Smooth muscle cell (in vitro differentiated cells): ENCODE results near the gene VSTM4. TPM values are rescaled to one million over a fixed set of nuclear protein-coding genes. Genes with fewer than 3 reads are reported as not detected.

Experiments
- DNase-seq: peaks from one replicate; lab custom pipeline; 2025; ENCODE audit not compliant: unreplicated experiment; lab: John Stamatoyannopoulos, UW
- H2AFZ ChIP-seq: fragments of 200-600 bp; sonication (generic); 2 replicates; pipeline ENCODE4 v1.6.0; 2016; ENCODE audit warnings: antibody characterized with exemption, low read depth, mild to moderate bottlenecking
- H3F3A ChIP-seq: fragments of 200-600 bp; sonication (generic); 2 replicates; pipeline ENCODE4 v1.6.0; 2017; ENCODE audit warnings: antibody characterized with exemption, low read depth
- H3K27ac ChIP-seq: fragments of 200-600 bp; sonication (generic); 2 replicates; pipeline ENCODE4 v1.5.1; 2016; ENCODE audit warnings: low read depth, mild to moderate bottlenecking
- H3K27me3 ChIP-seq: fragments of 200-600 bp; sonication (generic); 2 replicates; pipeline ENCODE4 v1.6.1; 2016; ENCODE audit warnings: low read depth, mild to moderate bottlenecking
- H3K36me3 ChIP-seq: fragments of 200-600 bp; sonication (generic); 2 replicates; pipeline ENCODE4 v1.5.1; 2016; ENCODE audit warnings: low read depth
- H3K4me1 ChIP-seq: fragments of 200-600 bp; sonication (generic); 2 replicates; pipeline ENCODE4 v1.5.1; 2016; ENCODE audit warnings: low read depth
- H3K4me2 ChIP-seq: fragments of 200-600 bp; sonication (generic); 2 replicates; pipeline ENCODE4 v1.6.0; 2016; ENCODE audit warnings: mild to moderate bottlenecking
- H3K4me3 ChIP-seq: fragments of 200-600 bp; sonication (generic); 2 replicates; pipeline ENCODE4 v1.5.1; 2016; ENCODE audit warnings: mild to moderate bottlenecking
- H3K79me2 ChIP-seq: fragments of 200-600 bp; sonication (generic); 2 replicates; pipeline ENCODE4 v1.6.0; 2016; ENCODE audit warnings: low read depth, mild to moderate bottlenecking
- H3K9ac ChIP-seq: fragments of 200-600 bp; sonication (generic); 2 replicates; pipeline ENCODE4 v1.6.0; 2016; ENCODE audit warnings: low read depth
- H3K9me3 ChIP-seq: fragments of 200-600 bp; sonication (generic); replicated peaks from 2 replicates; pipeline ENCODE4 v1.5.1; 2016; ENCODE audit warnings: low read depth
- H4K20me1 ChIP-seq: fragments of 200-600 bp; sonication (generic); 2 replicates; pipeline ENCODE4 v1.6.0; 2016; ENCODE audit warnings: low read depth
- CTCF ChIP-seq: fragments of 200-600 bp; sonication (generic); IDR thresholded peaks from 2 replicates; pipeline ENCODE4 v1.5.1; 2017; ENCODE audit warnings: borderline replicate concordance, mild to moderate bottlenecking, antibody characterized with exemption; ENCODE audit not compliant: insufficient read depth, poor library complexity, severe bottlenecking
- WGBS: methylation state at CpG from one replicate; pipeline ENCODE4 v1.1.7; 2016; ENCODE audit warnings: low lambda C conversion rate; 5-methylcytosine and 5-hydroxymethylcytosine counted together
- polyA plus RNA-seq: library from polyadenylated mRNA; unstranded; fragments of >200 nt; fragmentation: Nextera tagmentation; extraction: Ambion mirVana; gene quantifications from 2 replicates; pipeline ENCODE4 v1.2.1, GENCODE V29; 2016
- total RNA-seq: library from RNA; depleted of rRNA; stranded (reverse); fragments of >200 nt; gene quantifications from 2 replicates; pipeline ENCODE4 v1.2.3, GENCODE V29; 2014

Gene VSTM4
- total and polyA plus RNA-seq, 2 experiments from 2014 or later, result 5.1 to 7.7 TPM

GRCh38 chr10:49049660-49050059 lies 65.7 kb downstream of the VSTM4 start:
- Histone ChIP-seq H3K27me3 (no peaks in the 10 kb centered on the region), H3K27ac (no peak overlapping the region), H3K4me1 (no peaks in the 10 kb centered on the region), H3K4me3 (no peak overlapping the region), H3F3A (no peaks in the 10 kb centered on the region), H3K36me3 (no peaks in the 10 kb centered on the region), H3K79me2 (no peaks in the 10 kb centered on the region), H3K4me2 (no peak overlapping the region), H3K9me3 (no peaks in the 10 kb centered on the region), H2AFZ (no peak overlapping the region), H4K20me1 (no peaks in the 10 kb centered on the region), H3K9ac (no peak overlapping the region)
- TF ChIP-seq CTCF, result no peak
- WGBS, result 86% methylated on average over 4 of the region's 4 CpGs
- no peak for DNase-seq

- 89% methylated on average over 11 of the region's 11 CpGs for WGBS
Observed at GRCh38 chr10:49047128-49047639, 68.1 kb downstream of the VSTM4 start.

GRCh38 chr10:49044293-49045193 lies 70.8 kb downstream of the VSTM4 start:
- TF ChIP-seq CTCF, result no peak
- no peaks in the 10 kb centered on the region for H3K36me3 ChIP-seq

More at GRCh38 chr10:49047128-49047639, 68.1 kb downstream of the VSTM4 start:
- Histone ChIP-seq H3K79me2 (no peaks in the 10 kb centered on the region), H2AFZ (no peak overlapping the region), H3K36me3 (no peaks in the 10 kb centered on the region), H4K20me1 (no peaks in the 10 kb centered on the region), H3K27ac (no peak overlapping the region), H3K4me1 (no peaks in the 10 kb centered on the region), H3F3A (no peaks in the 10 kb centered on the region), H3K4me3 (no peak overlapping the region), H3K9ac (no peak overlapping the region), H3K9me3 (no peaks in the 10 kb centered on the region), H3K4me2 (no peak overlapping the region), H3K27me3 (no peaks in the 10 kb centered on the region)
- TF ChIP-seq CTCF, result no peak
- DNase-seq, result no peak

More at GRCh38 chr10:49044293-49045193, 70.8 kb downstream of the VSTM4 start:
- H2AFZ ChIP-seq, result no peak overlapping the region
- no peak overlapping the region for H3K4me2 ChIP-seq
- WGBS, result 78% methylated on average over 5 of the region's 5 CpGs
- no peaks in the 10 kb centered on the region for H3F3A ChIP-seq
- H3K9ac ChIP-seq, result no peak overlapping the region
- H3K27me3 ChIP-seq, result no peaks in the 10 kb centered on the region
- DNase-seq, result no peak
- no peaks in the 10 kb centered on the region for H3K79me2 ChIP-seq
- H3K4me1 ChIP-seq, result no peaks in the 10 kb centered on the region
- no peak overlapping the region for H3K27ac ChIP-seq
- no peak overlapping the region for H3K4me3 ChIP-seq
- no peaks in the 10 kb centered on the region for H3K9me3 ChIP-seq
- no peaks in the 10 kb centered on the region for H4K20me1 ChIP-seq
